Keratinocyte (primary cell): ENCODE data around the gene PIGN. TPM values are rescaled to one million over a fixed set of nuclear protein-coding genes. Genes with fewer than 3 reads are reported as not detected.

ENCODE experiments used
- DNase-seq: peaks from one replicate; pipeline ENCODE4 v3.0.0-alpha.2; 2011; ENCODE audit warnings: low read depth, missing footprints, low spot score
- FAIRE-seq: peaks from 2 replicates; lab custom pipeline; 2011; peaks lifted over from hg19 to GRCh38; lab: Jason Lieb, UNC
- H2AFZ ChIP-seq: 2 replicates; pipeline ENCODE4 v1.6.0; 2012; ENCODE audit warnings: low read length, control low read depth, inconsistent platforms; ENCODE audit not compliant: control insufficient read depth
- H3K27ac ChIP-seq: 2 replicates; pipeline ENCODE4 v1.5.1; 2011; ENCODE audit warnings: low read length; ENCODE audit not compliant: control insufficient read depth, insufficient read depth
- H3K27me3 ChIP-seq: 3 replicates; pipeline ENCODE4 v1.6.0; 2011; ENCODE audit warnings: low read length; ENCODE audit not compliant: control insufficient read depth, insufficient read depth; ENCODE audit errors: extremely low read depth
- H3K36me3 ChIP-seq, 2 experiments: 2 replicates in 1 of 2; 3 replicates in 1 of 2; pipeline ENCODE4 v1.5.1; 2011; ENCODE audit warnings: low read length in 2 of 2, mild to moderate bottlenecking in 1 of 2; ENCODE audit not compliant: control insufficient read depth in 2 of 2, insufficient read depth in 2 of 2; ENCODE audit errors: extremely low read depth in 1 of 2
- H3K4me1 ChIP-seq: 3 replicates; pipeline ENCODE4 v1.5.1; 2011; ENCODE audit warnings: low read length; ENCODE audit not compliant: control insufficient read depth, insufficient read depth; ENCODE audit errors: extremely low read depth
- H3K4me2 ChIP-seq: 3 replicates; pipeline ENCODE4 v1.6.0; 2011; ENCODE audit warnings: low read depth, low read length; ENCODE audit not compliant: control insufficient read depth, insufficient read depth; ENCODE audit errors: extremely low read depth
- H3K4me3 ChIP-seq, 3 experiments: fragments of 200-600 bp in 1 of 3; sonication (generic) in 1 of 3; 2 replicates in 2 of 3; 3 replicates in 1 of 3; pipeline ENCODE4 v1.5.1; 2011 to 2016; ENCODE audit warnings: low read length in 3 of 3, mild to moderate bottlenecking in 3 of 3, control low read depth in 2 of 3, inconsistent platforms in 1 of 3, low read depth in 1 of 3, mixed read lengths in 1 of 3, mixed run types in 1 of 3, moderate library complexity in 1 of 3; ENCODE audit not compliant: control insufficient read depth in 2 of 3, insufficient read depth in 2 of 3; ENCODE audit errors: extremely low read depth in 1 of 3
- H3K79me2 ChIP-seq: 2 replicates; pipeline ENCODE4 v1.6.0; 2012; ENCODE audit warnings: low read length; ENCODE audit not compliant: control insufficient read depth, insufficient read depth
- H3K9ac ChIP-seq: 3 replicates; pipeline ENCODE4 v1.6.0; 2011; ENCODE audit warnings: low read length; ENCODE audit not compliant: control insufficient read depth, insufficient read depth; ENCODE audit errors: extremely low read depth
- H3K9me1 ChIP-seq: 3 replicates; pipeline ENCODE4 v1.6.0; 2011; ENCODE audit warnings: low read length; ENCODE audit not compliant: control insufficient read depth, insufficient read depth; ENCODE audit errors: extremely low read depth
- H3K9me3 ChIP-seq: 2 replicates; pipeline ENCODE4 v1.5.1; 2012; ENCODE audit warnings: low read depth, low read length; ENCODE audit not compliant: control insufficient read depth
- H4K20me1 ChIP-seq: 3 replicates; pipeline ENCODE4 v1.6.0; 2011; ENCODE audit warnings: low read length; ENCODE audit not compliant: control insufficient read depth, insufficient read depth; ENCODE audit errors: extremely low read depth
- CTCF ChIP-seq, 3 experiments: IDR thresholded peaks in 1 of 3; conservative IDR thresholded peaks in 1 of 3; optimal IDR thresholded peaks in 1 of 3; 2 replicates in 2 of 3; 3 replicates in 1 of 3; pipeline versions ENCODE3 to v1.5.1; 2011; ENCODE audit warnings: low read length in 3 of 3, mild to moderate bottlenecking in 3 of 3, moderate library complexity in 2 of 3, control low read depth in 1 of 3, inconsistent platforms in 1 of 3; ENCODE audit not compliant: insufficient read depth in 2 of 3; ENCODE audit errors: extremely low read depth in 1 of 3
- EZH2 ChIP-seq: IDR thresholded peaks from one replicate; pipeline ENCODE4 v1.6.1; 2012; ENCODE audit warnings: inconsistent platforms, mild to moderate bottlenecking, low read length, moderate library complexity
- dilution Hi-C: fragments of 300-500 bp; cut with MboI; formaldehyde crosslinking; loops from one replicate; pipeline ENCODE4 v1.7.0; 2020; ENCODE audit warnings: low sequenced_read_pairs; ENCODE audit not compliant: extremely low pct_ligation_motif_present
- polyA plus RNA-seq, 5 experiments: library from polyadenylated mRNA; depleted of rRNA in 3 of 5; stranded (reverse) in 3 of 5; stranded (forward) in 1 of 5; unstranded in 1 of 5; fragments of >200 nt; gene quantifications; 1 replicate in 1 of 5; 2 replicates in 3 of 5; 3 replicates in 1 of 5; pipeline versions ENCODE4 v1.2.1 to v1.2.3, GENCODE V29; 2011 to 2012; ENCODE audit warnings: missing spikeins in 2 of 5, low read depth in 1 of 5, low replicate concordance in 1 of 5

PIGN gene
- polyA plus RNA-seq, 1 donor (not counting 4 experiments of a cell fraction or from before 2014, with no cell fraction given), result 41.2 TPM

DNA sequence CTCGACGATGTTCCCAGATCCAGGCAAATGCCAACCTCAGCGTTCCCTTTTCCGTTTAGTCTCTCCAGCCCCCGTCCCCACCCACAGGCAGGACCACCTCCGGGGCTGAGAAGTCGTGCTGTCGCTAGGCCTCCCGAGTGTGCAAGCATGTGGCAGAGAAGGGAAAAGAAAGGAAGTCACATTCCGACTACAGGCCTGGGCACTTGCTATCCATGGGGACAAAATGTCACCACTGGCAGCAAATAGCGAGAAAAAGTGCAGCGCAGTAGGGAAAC is 420 bp downstream of the PIGN start:
- peaks cover 61% of the 10 kb centered on the region for H3K79me2 ChIP-seq
- no peak for TF ChIP-seq EZH2
- TF ChIP-seq CTCF (optimal IDR thresholded peaks at IDR 0.05 in 1 of 3, IDR thresholded peaks at IDR 0.05 in 1 of 3, conservative IDR thresholded peaks at IDR 0.05 in 1 of 3; ENCODE audit: extremely low read depth in 1 of 3, insufficient read depth in 2 of 3, low read length in 3 of 3), result no peak
- no peaks in the 10 kb centered on the region for H3K27me3 ChIP-seq
- H3K9me1 ChIP-seq, result no peaks in the 10 kb centered on the region
- no peaks in the 10 kb centered on the region for H4K20me1 ChIP-seq
- dilution Hi-C loops, result no loop called here
- peak overlapping the region; percentile 86 for H3K9ac ChIP-seq
- FAIRE-seq (no peak), DNase-seq (no peak)
- H3K4me3 ChIP-seq, result peak overlapping the region; percentile 87 to 94 (median 92)
- peak overlapping the region; percentile 67 for H3K27ac ChIP-seq
- peaks cover 23% of the 10 kb centered on the region for H3K4me1 ChIP-seq
- H3K4me2 ChIP-seq, result peak overlapping the region; percentile 89
- H3K9me3 ChIP-seq, result no peaks in the 10 kb centered on the region
- peak overlapping the region; percentile 94 for H2AFZ ChIP-seq
- H3K36me3 ChIP-seq, result no peaks in the 10 kb centered on the region

GRCh38 chr18:62183578-62184195 is 3.2 kb downstream of the PIGN start:
- Histone ChIP-seq H3K9me3 (no peaks in the 10 kb centered on the region), H3K9me1 (no peaks in the 10 kb centered on the region), H3K27ac (no peak overlapping the region), H3K9ac (no peak overlapping the region), H3K4me3 (no peak overlapping the region), H3K36me3 (no peaks in the 10 kb centered on the region), H3K27me3 (no peaks in the 10 kb centered on the region), H2AFZ (no peak overlapping the region), H3K4me2 (no peak overlapping the region), H3K4me1 (peaks cover 13% of the 10 kb centered on the region), H4K20me1 (no peaks in the 10 kb centered on the region), H3K79me2 (peaks cover 35% of the 10 kb centered on the region)
- dilution Hi-C loops, result no loop called here
- TF ChIP-seq CTCF (optimal IDR thresholded peaks at IDR 0.05 in 1 of 3, IDR thresholded peaks at IDR 0.05 in 1 of 3, conservative IDR thresholded peaks at IDR 0.05 in 1 of 3; ENCODE audit: extremely low read depth in 1 of 3, insufficient read depth in 2 of 3, low read length in 3 of 3) (peak in 2 of 3 experiments; percentile 84), EZH2 (no peak)
- FAIRE-seq (no peak), DNase-seq (no peak)
